GM18873 (cell line): Measurements from ENCODE around the gene ADRA2A.

Experiments
- ATAC-seq: cut with Tn5 transposase; IDR thresholded peaks from one replicate; pipeline ENCODE4 v1.9.1; 2021; ENCODE audit warnings: mild to moderate bottlenecking, moderate library complexity, moderate number of reproducible peaks; ENCODE audit not compliant: unreplicated experiment, low FRiP score

ADRA2A gene

GRCh38 chr10:111107846-111108245 is 31.0 kb downstream of the ADRA2A start:
- no peak for ATAC-seq

- no peak for ATAC-seq
These were observed 31.6 kb downstream of the ADRA2A start for GRCh38 chr10:111108441-111108840.

GRCh38 chr10:111109501-111110242 is 32.8 kb downstream of the ADRA2A start:
- no peak for ATAC-seq

- no peak for ATAC-seq
These were observed 33.9 kb downstream of the ADRA2A start for GRCh38 chr10:111110771-111111170.

GRCh38 chr10:111112333-111112732 is 35.5 kb downstream of the ADRA2A start:
- ATAC-seq = no peak

- no peak for ATAC-seq
These were observed 36.6 kb downstream of the ADRA2A start for GRCh38 chr10:111113238-111113960.

GRCh38 chr10:111113961-111114757 is 37.3 kb downstream of the ADRA2A start:
- ATAC-seq = no peak

- ATAC-seq = no peak
These were observed 38.1 kb downstream of the ADRA2A start for GRCh38 chr10:111114758-111115500.

GRCh38 chr10:111116211-111116610 is 39.4 kb downstream of the ADRA2A start:
- no peak for ATAC-seq

- ATAC-seq = no peak
These were observed 40.1 kb downstream of the ADRA2A start for GRCh38 chr10:111116762-111117445.

- ATAC-seq = no peak
These were observed 40.9 kb downstream of the ADRA2A start for GRCh38 chr10:111117528-111118277.

- no peak for ATAC-seq
These were observed 41.9 kb downstream of the ADRA2A start for GRCh38 chr10:111118758-111119157.

GRCh38 chr10:111119637-111120036 is 42.8 kb downstream of the ADRA2A start:
- no peak for ATAC-seq

GRCh38 chr10:111122127-111122526 is 45.3 kb downstream of the ADRA2A start:
- ATAC-seq = no peak

GRCh38 chr10:111123883-111124282 is 47.1 kb downstream of the ADRA2A start:
- ATAC-seq = no peak

GRCh38 chr10:111125102-111125501 is 48.3 kb downstream of the ADRA2A start:
- no peak for ATAC-seq

GRCh38 chr10:111126077-111126476 is 49.2 kb downstream of the ADRA2A start:
- no peak for ATAC-seq

- no peak for ATAC-seq
These were observed 50.4 kb downstream of the ADRA2A start for GRCh38 chr10:111127081-111127848.
